Measurements from ENCODE around the gene GPATCH4. TPM values are rescaled to one million over a fixed set of nuclear protein-coding genes. Genes with fewer than 3 reads are reported as not detected.

GPATCH4 gene
- total and polyA plus RNA-seq, 2 of the 4 experiments (the other 2 are of a cell fraction): 32.6 to 41.8 TPM

- intact Hi-C loops (cut with micrococcal nuclease): no loop called here
Observed at GRCh38 chr1:156549390-156549789, 51.9 kb downstream of the GPATCH4 start.

More at GRCh38 chr1:156549390-156549789, 51.9 kb downstream of the GPATCH4 start:
- Histone ChIP-seq H3K27ac (ENCODE audit: insufficient read depth, low read length) (no peak overlapping the region), H3K4me1 (ENCODE audit: control insufficient read depth, insufficient read depth, low read length) (no peaks in the 10 kb centered on the region), H2AK5ac (ENCODE audit: low read depth, low read length) (no peak overlapping the region), H3K36me3 (ENCODE audit: control insufficient read depth, insufficient read depth, low read length) (peaks cover 14% of the 10 kb centered on the region), H3K18ac (ENCODE audit: low read depth, low read length) (no peak overlapping the region), H3K9me1 (ENCODE audit: insufficient read depth, low read length) (peaks cover 13% of the 10 kb centered on the region), H3K56ac (ENCODE audit: extremely low read depth, insufficient read depth, low read length) (no peak overlapping the region), H3K79me1 (ENCODE audit: low read depth in 1 of 2, low read length in 2 of 2) (peaks cover 0 to 22% of the 10 kb centered on the region in 2 experiments; a peak in 3 of 4 replicates), H3K23ac (ENCODE audit: low read depth, low read length) (no peak overlapping the region), H3K4me2 (ENCODE audit: low read depth, low read length) (no peak overlapping the region), H3K9me3 (ENCODE audit: control insufficient read depth, insufficient read depth, low read length) (no peaks in the 10 kb centered on the region), H4K20me1 (ENCODE audit: insufficient read depth, low read length) (no peaks in the 10 kb centered on the region), H4K5ac (ENCODE audit: low read depth, low read length) (no peak overlapping the region), H3K9ac (ENCODE audit: low read depth, low read length) (no peak overlapping the region), H3K4me3 (ENCODE audit: insufficient read depth, low read depth, low read length) (no peak overlapping the region), H2BK5ac (ENCODE audit: low read depth, low read length, poor library complexity, severe bottlenecking) (no peak overlapping the region), H3K14ac (replicated peaks; ENCODE audit: low read depth, low read length) (no peak overlapping the region), H2BK120ac (ENCODE audit: low read depth, low read length) (no peak overlapping the region), H2AK9ac (replicated peaks; ENCODE audit: low read depth, low read length, poor library complexity) (no peak overlapping the region), H4K91ac (ENCODE audit: insufficient read depth, low read depth, low read length) (no peak overlapping the region), H3K27me3 (ENCODE audit: control insufficient read depth, insufficient read depth, low read length) (no peaks in the 10 kb centered on the region), H2AFZ (replicated peaks; ENCODE audit: low read length, poor library complexity) (no peak overlapping the region), H2BK20ac (ENCODE audit: low read depth, low read length) (no peak overlapping the region), H3K4ac (ENCODE audit: low read depth, low read length) (no peak overlapping the region), H2BK15ac (ENCODE audit: low read depth, low read length) (no peak overlapping the region), H4K8ac (ENCODE audit: low read depth in 2 of 2, low read length in 2 of 2) (no peak overlapping the region)
- DNase-seq: no peak
- ChIA-PET POLR2A (ENCODE audit: unreplicated experiment) (no interaction called here), CTCF (interaction anchor here (0.6 kb wide), 1 partner anchor 694 kb away, joined by 6 read pairs; no protein-coding TSS in a partner anchor)
- dilution Hi-C loops (cut with HindIII; ENCODE audit: low sequenced_read_pairs, unreplicated experiment) (no loop called here), in situ Hi-C loops (cut with MboI; ENCODE audit: low sequenced_read_pairs) (no loop called here)
- WGBS, 2 experiments (ENCODE audit: extremely low coverage in 2 of 2, insufficient read length in 1 of 2): no CpG with 5 or more reads among the region's 2 CpGs
- BruUV-seq (replicated peaks): no TSS peak
- TF ChIP-seq USF2 (IDR thresholded peaks at IDR 0.05; ENCODE audit: low read depth, low read length): no peak
- TF ChIP-seq CEBPB (IDR thresholded peaks at IDR 0.05; ENCODE audit: low read depth, low read length): no peak
- TF ChIP-seq RCOR1 (IDR thresholded peaks at IDR 0.05; ENCODE audit: insufficient replicate concordance, low read length): no peak
- no peak for TF ChIP-seq RFX5 (IDR thresholded peaks at IDR 0.05; ENCODE audit: low read depth, low read length)
- no peak for TF ChIP-seq NFE2L2 (IDR thresholded peaks at IDR 0.05; ENCODE audit: low read depth, low read length)
- TF ChIP-seq MXI1 (IDR thresholded peaks at IDR 0.05; ENCODE audit: borderline replicate concordance, low read depth, low read length): no peak
- TF ChIP-seq CTCF (conservative IDR thresholded peaks at IDR 0.05; ENCODE audit: low read depth, low read length): no peak
- TF ChIP-seq MAFK (IDR thresholded peaks at IDR 0.05; ENCODE audit: low read depth, low read length): no peak
- no peak for TF ChIP-seq SMC3 (IDR thresholded peaks at IDR 0.05; ENCODE audit: low read depth, low read length)
- TF ChIP-seq RAD21 (IDR thresholded peaks at IDR 0.05; ENCODE audit: low read length): no peak
- no peak for ATAC-seq (ENCODE audit: low read depth)

Data from IMR-90 (cell line).